Sigmoid colon (tissue), 7 donors: ENCODE measurements around the gene ADARB2. TPM values are rescaled to one million over a fixed set of nuclear protein-coding genes. Genes with fewer than 3 reads are reported as not detected.

ENCODE experiments used
- DNase-seq: peaks from one replicate; pipeline ENCODE4 v3.0.0-alpha.2; 2019
- H3K27ac ChIP-seq, 4 donors: fragments of 200-600 bp; sonication (generic); one replicate each; pipeline ENCODE4 v1.5.1; 2016 to 2019; ENCODE audit warnings: mild to moderate bottlenecking in 1 of 4
- H3K27me3 ChIP-seq, 3 donors: fragments of 200-600 bp; sonication (generic); one replicate each; pipeline ENCODE4 v1.5.1; 2019; ENCODE audit warnings: mild to moderate bottlenecking in 1 of 3
- H3K36me3 ChIP-seq, 4 donors: fragments of 200-600 bp; sonication (generic); one replicate each; pipeline ENCODE4 v1.5.1; 2016 to 2019
- H3K4me1 ChIP-seq, 4 donors: fragments of 200-600 bp; sonication (generic); one replicate each; pipeline ENCODE4 v1.5.1; 2017 to 2019
- H3K4me3 ChIP-seq, 4 donors: fragments of 200-600 bp; sonication (generic); one replicate each; pipeline ENCODE4 v1.5.1; 2017 to 2019; ENCODE audit warnings: mild to moderate bottlenecking in 2 of 4, moderate library complexity in 1 of 4
- H3K9me3 ChIP-seq, 4 donors: fragments of 200-600 bp in 3 of 4; sonication (generic) in 3 of 4; one replicate each; pipeline versions ENCODE4 v1.5.1 to v1.6.1; 2013 to 2019
- CTCF ChIP-seq, 4 experiments: fragments of 450-650 bp in 3 of 4; fragments of 200-600 bp in 1 of 4; IDR thresholded peaks; one replicate each; pipeline ENCODE4 v1.5.1; 2016 to 2019; ENCODE audit warnings: antibody characterized with exemption in 4 of 4, mild to moderate bottlenecking in 3 of 4, moderate library complexity in 2 of 4
- EP300 ChIP-seq, 4 donors: sonication (generic); formaldehyde crosslinking; IDR thresholded peaks; one replicate each; pipeline ENCODE4 v1.6.1; 2017; ENCODE audit warnings: antibody characterized with exemption in 4 of 4
- POLR2A ChIP-seq, 2 donors: fragments of 450-650 bp; IDR thresholded peaks; one replicate each; pipeline ENCODE4 v1.6.1; 2016; ENCODE audit warnings: antibody characterized with exemption in 2 of 2, mild to moderate bottlenecking in 2 of 2, moderate library complexity in 2 of 2
- POLR2AphosphoS5 ChIP-seq, 4 donors: sonication (generic); formaldehyde crosslinking; IDR thresholded peaks; one replicate each; pipeline ENCODE4 v1.6.1; 2017; ENCODE audit warnings: antibody characterized with exemption in 4 of 4
- WGBS, 2 donors: extraction: QIAGEN DNeasy Blood & Tissue Kit; methylation state at CpG; one replicate each; pipeline ENCODE4 v1.1.7; 2013; 5-methylcytosine and 5-hydroxymethylcytosine counted together
- intact Hi-C: fragments of 100-400 bp; cut with DNase I; formaldehyde crosslinking; loops from one replicate; pipeline ENCODE4 v1.15.1; 2023
- polyA plus RNA-seq, 3 donors: library from polyadenylated mRNA; stranded (reverse); fragments of 200-250 nt; gene quantifications; one replicate each; pipeline ENCODE4 v1.2.3, GENCODE V29; 2013
- total RNA-seq, 4 donors: library from RNA; depleted of rRNA; stranded (reverse); fragments of >200 nt; gene quantifications; one replicate each; pipeline ENCODE4 v1.1.0, GENCODE V29; 2016
- donor health status: healthy with polysubstance abuse.
- donor health status: Bipolar disorder and iron deficiency.
- donor health status: healthy.

The ADARB2 gene
- total and polyA plus RNA-seq, 7 donors, result 0.60 to 5.9 (median 3.5) TPM; not detected in 1

GRCh38 chr10:1553951-1554350 is 183.4 kb downstream of the ADARB2 start:
- peak; percentile 26 for DNase-seq
- Histone ChIP-seq H3K4me3 (no peak overlapping the region), H3K27ac (no peak overlapping the region), H3K36me3 (no peaks in the 10 kb centered on the region), H3K4me1 (no peaks in the 10 kb centered on the region), H3K9me3 (no peaks in the 10 kb centered on the region), H3K27me3 (peaks cover 0 to under 1% (median 0%) of the 10 kb centered on the region in 3 donors)
- TF ChIP-seq POLR2A (IDR thresholded peaks at IDR 0.05) (no peak), POLR2AphosphoS5 (IDR thresholded peaks at IDR 0.05) (no peak), CTCF (IDR thresholded peaks at IDR 0.05) (no peak), EP300 (IDR thresholded peaks at IDR 0.05) (no peak)
- intact Hi-C loops, result no loop called here
- 76 to 85% methylated on average over 7 of the region's 7 CpGs for WGBS, 2 donors

- Histone ChIP-seq H3K9me3 (peaks cover 0 to 3% (median 0%) of the 10 kb centered on the region in 4 donors), H3K27ac (no peak overlapping the region), H3K36me3 (no peaks in the 10 kb centered on the region), H3K4me3 (no peak overlapping the region), H3K27me3 (no peaks in the 10 kb centered on the region), H3K4me1 (no peaks in the 10 kb centered on the region)
- DNase-seq, result peak; percentile 15
- WGBS, 2 donors, result 78 to 80% methylated on average over 30 of the region's 30 CpGs
- intact Hi-C loops, result no loop called here
- TF ChIP-seq POLR2AphosphoS5 (IDR thresholded peaks at IDR 0.05), result no peak
- TF ChIP-seq CTCF (IDR thresholded peaks at IDR 0.05), result no peak
- no peak for TF ChIP-seq EP300 (IDR thresholded peaks at IDR 0.05)
- no peak for TF ChIP-seq POLR2A (IDR thresholded peaks at IDR 0.05)
Measured at GRCh38 chr10:1552881-1553670, 184.2 kb downstream of the ADARB2 start.

GRCh38 chr10:1552406-1552805 is 184.9 kb downstream of the ADARB2 start:
- H3K4me1 ChIP-seq, result no peaks in the 10 kb centered on the region
- H3K4me3 ChIP-seq, result no peak overlapping the region
- no peaks in the 10 kb centered on the region for H3K36me3 ChIP-seq
- TF ChIP-seq POLR2A (IDR thresholded peaks at IDR 0.05), result no peak
- no peak for TF ChIP-seq CTCF (IDR thresholded peaks at IDR 0.05)
- no peak for TF ChIP-seq EP300 (IDR thresholded peaks at IDR 0.05)
- no peak for TF ChIP-seq POLR2AphosphoS5 (IDR thresholded peaks at IDR 0.05)
- H3K27me3 ChIP-seq, result no peaks in the 10 kb centered on the region
- H3K27ac ChIP-seq, result no peak overlapping the region
- H3K9me3 ChIP-seq, result peaks cover 0 to 5% (median 0%) of the 10 kb centered on the region in 4 donors
- DNase-seq, result peak; percentile 14
- WGBS, 2 donors, result 55 to 63% methylated on average over 9 of the region's 9 CpGs
- intact Hi-C loops, result no loop called here

GRCh38 chr10:1551636-1552338 is 185.5 kb downstream of the ADARB2 start:
- no peaks in the 10 kb centered on the region for H3K27me3 ChIP-seq
- TF ChIP-seq POLR2A (IDR thresholded peaks at IDR 0.05), result no peak
- no peak for TF ChIP-seq CTCF (IDR thresholded peaks at IDR 0.05)
- TF ChIP-seq EP300 (IDR thresholded peaks at IDR 0.05), result no peak
- no peak for TF ChIP-seq POLR2AphosphoS5 (IDR thresholded peaks at IDR 0.05)
- H3K27ac ChIP-seq, result no peak overlapping the region
- H3K4me1 ChIP-seq, result no peaks in the 10 kb centered on the region
- no peaks in the 10 kb centered on the region for H3K36me3 ChIP-seq
- 78 to 85% methylated on average over 18 of the region's 18 CpGs for WGBS, 2 donors
- H3K4me3 ChIP-seq, result no peak overlapping the region
- peaks cover 0 to 5% (median 0%) of the 10 kb centered on the region in 4 donors for H3K9me3 ChIP-seq
- DNase-seq, result peak; percentile 50
- intact Hi-C loops, result no loop called here
